GM11168 (cell line): ENCODE results near the gene NR2F1-AS1.

Source experiments
- in situ Hi-C: fragments of 300-500 bp; cut with MboI; formaldehyde crosslinking; loops from one replicate; pipeline ENCODE4 v1.12.0; 2022; ENCODE audit warnings: low sequenced_read_pairs; ENCODE audit not compliant: unreplicated experiment

The NR2F1-AS1 gene

DNA sequence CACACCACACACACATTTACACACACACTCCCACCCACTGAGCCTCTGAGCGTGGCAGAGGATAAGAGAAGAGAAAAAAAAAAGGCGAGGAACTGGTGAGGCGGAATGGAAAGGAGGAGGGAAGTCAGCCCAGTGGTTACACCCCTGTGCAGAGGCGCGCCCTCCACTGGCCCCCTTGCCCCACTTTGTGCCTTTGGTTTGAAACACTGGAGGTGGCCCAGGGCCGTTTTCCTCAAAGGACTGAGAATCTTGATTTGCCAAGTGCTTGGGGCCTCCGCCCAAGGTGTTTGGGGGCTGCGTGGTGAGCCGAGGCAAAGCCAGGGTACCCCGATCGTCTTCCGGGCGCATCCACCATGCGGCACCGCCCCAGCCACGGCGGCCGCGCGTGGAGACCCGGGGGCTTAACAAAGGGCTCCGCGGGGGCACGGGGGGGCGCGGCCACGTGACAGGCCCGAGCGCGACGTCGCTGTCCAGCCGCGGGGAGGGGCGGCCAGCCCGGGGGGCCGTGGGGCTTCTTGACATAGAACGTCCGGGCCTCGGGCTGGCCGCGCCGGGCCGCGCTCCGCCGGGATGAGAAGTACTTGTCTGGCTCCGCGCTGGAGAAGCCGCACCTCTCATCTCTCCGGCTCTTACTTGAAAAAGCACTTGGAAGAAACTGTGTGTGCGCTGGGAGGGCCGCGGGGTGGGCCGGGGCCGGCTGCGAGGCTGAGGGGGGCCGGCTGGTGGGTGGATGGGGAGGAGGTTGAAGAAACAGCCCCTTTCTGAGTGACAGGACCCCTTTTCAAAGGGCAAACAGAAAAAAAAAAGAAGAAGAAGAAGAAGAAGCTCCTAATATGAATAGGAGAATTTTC is 23.0 kb upstream of the NR2F1-AS1 start:
- in situ Hi-C loops, result no loop called here

DNA sequence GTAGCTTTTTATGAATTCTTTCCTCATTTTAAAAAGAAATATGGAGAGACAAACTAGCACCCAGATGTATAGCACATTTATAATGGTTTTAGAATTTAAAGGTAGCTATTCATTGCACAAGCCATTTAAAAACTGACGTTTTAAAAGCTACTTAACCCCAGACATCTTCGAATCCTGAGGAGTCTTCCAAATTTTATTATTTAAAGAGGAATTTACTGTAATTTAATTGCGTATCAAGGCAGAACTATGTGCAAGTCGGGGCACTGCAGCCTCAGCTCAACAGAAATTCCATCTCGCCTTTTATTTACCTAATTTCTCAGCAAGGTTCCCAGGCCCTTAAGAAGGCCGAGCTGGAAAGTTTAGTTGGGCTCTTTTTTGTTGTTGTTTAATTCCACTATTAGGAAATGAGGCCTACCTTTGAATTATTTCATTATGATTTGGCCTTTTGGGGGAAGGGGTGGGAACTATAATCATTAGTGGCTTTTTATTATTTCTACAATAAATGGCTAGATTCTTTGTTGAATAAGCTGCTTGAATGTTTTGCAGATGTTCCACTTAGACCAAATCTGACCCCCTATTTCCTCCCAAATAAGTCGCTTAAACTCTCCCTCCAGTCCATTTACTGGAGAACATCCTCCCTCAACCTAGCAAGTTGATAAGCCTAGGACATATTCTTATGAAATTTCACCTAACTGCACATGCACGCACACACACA is 22.2 kb upstream of the NR2F1-AS1 start:
- in situ Hi-C loops, result no loop called here

DNA sequence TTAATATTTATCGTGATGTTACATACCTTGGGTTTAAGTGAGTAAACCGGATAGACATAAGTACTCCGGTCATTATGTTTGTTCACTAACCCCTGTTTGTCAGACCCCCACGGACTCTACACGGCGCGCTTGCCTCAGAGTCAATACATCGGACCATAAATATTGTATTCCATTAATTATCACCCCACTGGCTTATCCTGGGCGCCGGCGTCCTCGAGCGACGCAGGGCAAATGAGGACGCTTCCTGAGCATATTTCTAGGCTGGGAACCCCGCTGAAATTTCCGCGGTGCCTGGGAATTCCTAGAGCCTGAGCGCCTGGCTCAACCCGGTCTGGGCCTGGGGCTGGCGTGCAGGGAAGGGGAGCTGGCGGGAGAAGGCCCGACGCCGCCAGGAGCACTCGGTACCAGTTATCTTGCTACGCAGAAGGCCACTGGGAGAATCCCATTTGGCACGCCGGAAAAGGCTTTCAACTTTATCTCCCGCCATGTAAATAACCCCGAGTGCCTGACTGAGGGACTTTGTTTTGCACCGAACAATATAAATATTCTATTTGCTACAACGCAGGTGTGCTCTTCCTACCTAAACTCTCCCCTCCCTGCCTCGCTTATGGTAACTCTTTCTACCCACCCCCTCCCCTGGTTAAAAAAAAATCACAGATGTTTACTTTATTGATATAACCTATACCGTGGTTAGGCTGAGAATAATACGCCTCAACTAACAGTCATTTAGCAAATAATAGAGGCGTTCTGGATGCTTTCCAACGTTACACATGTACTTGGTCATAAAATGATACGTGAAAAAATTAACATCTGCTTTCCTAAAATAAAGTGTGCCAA is 21.4 kb upstream of the NR2F1-AS1 start:
- in situ Hi-C loops, result no loop called here

DNA sequence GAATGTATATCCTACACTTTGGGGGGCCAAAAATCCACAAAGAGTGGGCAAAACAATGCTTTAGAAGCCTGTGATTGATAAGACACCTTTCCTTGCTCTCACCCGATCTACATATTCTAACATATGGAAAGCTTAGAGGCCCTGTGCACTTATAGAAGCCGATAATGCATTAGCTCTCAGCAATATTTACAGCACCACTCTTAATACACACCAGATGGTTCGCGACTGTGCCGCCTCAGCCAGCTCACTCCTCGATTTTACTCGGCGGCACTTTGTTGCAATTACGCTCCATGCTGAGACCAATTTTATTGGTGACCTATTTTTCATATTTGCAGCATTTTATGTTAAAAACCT is 20.8 kb upstream of the NR2F1-AS1 start:
- in situ Hi-C loops, result no loop called here

DNA sequence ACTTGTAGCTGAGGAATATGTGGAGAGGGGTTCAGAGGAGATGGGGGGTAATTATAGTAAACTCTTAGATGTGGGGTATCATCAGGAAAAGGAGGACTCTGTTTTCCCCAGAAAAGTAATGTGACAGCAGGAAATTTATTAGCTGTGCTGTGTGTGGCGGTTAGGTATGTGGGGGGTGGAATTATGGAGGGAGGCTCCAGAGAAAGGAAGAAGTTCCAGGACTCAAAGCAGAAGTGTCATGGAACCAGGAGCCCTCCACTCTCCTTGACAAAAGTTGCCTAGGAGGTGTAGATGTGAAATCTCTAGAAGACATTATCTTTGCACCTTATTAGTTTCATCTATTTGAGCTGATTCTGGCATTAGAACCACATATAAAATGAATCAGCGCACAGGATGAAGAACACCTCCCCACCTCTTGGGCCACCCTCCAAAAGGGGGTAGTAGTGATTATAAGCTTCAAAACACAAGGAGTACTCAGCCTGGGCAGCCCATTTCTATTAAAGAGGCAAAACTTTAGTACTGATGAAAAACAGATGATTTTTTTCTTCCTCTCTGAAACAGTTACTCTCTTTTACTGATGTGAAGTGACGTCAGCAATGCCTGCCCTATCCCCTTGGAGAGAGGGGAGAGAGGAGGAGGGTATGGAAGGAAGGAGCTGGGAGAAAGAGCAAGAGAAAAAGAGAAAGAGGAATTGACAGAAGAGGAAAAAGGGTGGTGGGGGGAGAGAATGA is 20.2 kb upstream of the NR2F1-AS1 start:
- in situ Hi-C loops, result no loop called here

DNA sequence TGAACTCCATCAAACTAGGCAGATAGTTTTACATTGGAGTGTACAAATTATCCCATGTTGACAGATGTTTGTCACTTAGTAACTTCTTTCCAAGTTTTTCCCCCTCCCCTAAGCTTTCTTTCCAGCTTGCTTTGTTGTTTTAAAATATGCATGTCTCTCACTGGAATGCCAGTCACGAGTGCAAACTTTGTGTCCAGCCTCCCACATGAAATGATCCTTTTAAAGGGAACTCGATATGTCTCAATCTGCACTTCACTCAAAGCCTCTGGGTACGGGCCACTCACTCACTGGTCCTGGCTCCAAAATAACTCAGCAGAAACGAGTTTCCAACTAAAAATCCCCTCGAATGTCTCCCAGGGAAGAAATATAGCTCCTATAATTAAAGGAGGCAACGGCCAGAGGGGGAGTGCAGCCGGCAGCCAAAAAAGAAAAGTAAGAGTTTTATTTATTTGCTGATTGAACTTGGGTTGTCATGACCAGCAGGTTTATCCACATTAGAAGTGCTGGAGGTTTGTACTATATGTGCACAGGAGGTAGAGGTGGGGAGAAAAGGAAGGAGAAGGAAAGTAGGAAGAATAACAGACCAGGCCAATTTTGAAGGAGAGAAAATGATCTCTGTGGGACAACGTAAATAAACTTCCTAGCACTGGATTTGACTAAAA is 19.5 kb upstream of the NR2F1-AS1 start:
- in situ Hi-C loops, result no loop called here

DNA sequence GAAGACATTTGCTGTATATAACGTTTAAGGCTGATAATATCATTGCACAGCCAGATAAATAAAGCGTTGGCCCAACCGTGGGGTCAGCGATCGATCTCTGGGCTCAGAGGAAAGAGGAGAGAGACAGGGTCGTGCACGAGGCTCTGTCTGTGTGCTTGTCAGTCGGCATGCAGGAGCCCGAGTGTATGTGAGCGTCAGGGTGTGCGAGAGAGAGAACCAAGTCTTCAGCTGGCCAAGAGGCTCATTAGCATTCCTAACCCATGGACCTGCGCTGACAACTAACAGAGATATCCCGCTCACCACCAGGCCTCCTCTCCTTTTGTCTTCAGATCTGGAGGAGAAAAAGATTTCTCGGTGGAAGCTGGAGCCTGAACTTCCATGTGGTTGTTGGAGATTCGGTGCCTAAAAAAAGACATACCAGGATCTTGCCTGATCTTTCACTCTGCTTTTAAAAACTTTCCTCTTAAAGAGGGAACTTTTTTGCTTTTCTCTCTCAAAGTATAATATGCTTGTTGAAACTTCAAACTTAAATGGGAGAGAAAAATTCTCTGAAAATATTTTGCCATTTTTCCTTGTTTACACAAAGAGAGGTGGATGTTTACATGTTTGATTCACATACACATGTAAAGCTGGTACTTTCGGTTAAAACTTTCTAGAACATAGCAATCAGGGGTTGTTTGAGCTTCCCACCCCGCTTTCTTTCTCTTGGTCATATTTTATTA is 18.5 kb upstream of the NR2F1-AS1 start:
- in situ Hi-C loops, result loop anchor here (25.0 kb wide), 1 partner anchor 313 kb away; no protein-coding TSS in a partner anchor

DNA sequence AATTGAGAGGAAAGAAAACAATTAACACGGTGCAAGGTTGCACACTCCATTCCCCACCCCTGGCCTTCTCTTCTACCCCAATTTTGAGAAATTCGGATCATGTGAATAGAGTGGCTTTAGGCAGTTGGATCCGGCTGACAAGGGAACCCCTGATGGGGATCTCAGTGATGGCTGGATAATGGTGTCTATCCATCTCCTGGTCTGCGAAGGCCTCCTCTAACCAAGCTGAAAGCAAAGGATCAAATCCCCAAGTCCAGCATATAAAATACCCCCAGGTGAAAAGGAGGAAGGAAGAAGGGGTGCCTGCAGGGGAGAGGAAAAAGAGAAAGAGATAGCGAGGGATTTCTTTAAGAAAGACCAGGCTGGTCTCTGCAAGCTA is 18.0 kb upstream of the NR2F1-AS1 start:
- in situ Hi-C loops, result loop anchor here (25.0 kb wide), 1 partner anchor 313 kb away; no protein-coding TSS in a partner anchor

DNA sequence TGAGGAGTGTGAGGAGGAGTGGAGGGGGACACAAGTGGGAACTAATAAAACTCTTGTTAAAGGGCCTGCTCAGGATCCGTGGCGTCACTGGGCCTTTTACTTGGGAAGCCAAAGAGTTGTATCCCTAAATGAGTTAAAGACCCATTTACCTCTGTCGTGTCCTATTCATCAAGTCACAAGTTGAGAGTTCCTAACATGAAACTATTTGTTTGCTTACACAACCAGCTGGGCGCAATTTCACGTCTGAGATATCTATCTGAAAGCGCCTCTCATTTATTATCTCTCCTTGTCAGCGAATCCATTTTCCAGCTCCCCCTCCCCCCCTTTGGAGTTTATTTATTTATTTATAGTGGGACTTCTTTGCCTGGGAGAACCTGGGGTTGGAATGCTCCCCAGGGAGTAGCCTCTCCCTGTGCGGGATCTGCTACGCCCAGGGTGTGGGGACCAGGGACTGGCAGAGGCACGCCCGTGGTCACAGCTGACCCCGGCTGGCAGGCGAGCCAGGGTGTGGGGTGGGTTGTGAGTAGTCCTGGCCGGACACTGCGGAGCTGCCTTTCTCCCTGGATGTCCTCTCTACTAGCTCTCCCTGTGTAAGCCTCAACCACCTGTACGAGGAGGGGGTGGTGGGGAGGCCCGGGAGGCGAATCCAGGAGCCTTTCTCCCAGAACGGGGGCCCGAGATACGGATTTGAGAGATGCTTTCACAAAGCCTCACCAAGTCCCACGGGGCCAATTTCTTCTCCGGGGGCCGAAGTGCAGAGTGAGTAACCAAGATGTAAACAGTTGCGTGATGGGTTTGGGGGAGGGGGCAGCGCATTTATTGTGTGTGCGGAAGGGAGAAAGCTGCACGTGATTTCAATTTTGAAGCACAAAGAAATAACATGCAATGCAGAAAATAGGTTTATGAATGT is 17.3 kb upstream of the NR2F1-AS1 start:
- in situ Hi-C loops, result loop anchor here (25.0 kb wide), 1 partner anchor 314 kb away; no protein-coding TSS in a partner anchor

DNA sequence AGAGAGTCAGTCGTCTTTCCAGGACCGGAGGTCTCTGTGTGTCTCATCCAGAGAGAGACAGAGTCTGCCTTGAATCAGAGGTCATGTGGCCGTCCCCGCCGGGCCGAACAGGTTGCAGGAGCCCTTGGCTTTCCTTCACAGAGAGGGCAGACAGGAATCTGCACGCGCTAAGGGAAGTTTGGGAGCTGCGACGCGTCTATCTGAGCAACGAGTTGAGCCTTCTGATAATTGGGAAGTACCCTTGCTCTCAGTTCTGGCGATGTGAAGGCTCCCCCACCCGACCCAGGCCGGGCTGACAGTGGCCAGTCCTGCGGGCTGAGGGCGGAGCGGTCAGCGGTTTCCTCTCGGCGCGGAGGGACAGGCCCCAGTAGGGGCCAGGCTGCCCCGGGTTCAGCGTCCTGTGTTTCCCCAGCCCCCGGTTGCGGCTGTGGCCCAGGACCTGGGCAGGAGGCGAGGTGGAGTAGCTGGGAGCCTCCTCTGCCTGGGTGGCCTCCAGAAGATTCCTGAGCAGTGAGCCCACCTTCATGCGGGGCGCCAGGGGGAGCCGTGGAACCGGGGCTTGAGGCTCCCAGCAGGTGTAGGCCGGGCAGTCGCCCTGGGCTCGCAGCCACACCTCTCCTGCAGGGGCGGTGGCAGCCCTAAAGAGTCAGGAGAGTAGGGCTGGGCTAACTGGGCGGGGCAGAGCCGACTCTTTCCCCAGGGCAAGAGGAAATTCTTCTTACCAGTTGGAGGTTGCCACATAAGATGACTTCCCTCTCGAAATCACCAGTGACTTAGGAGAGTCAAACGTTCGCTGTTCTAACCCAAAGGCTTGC is 15.9 kb upstream of the NR2F1-AS1 start:
- in situ Hi-C loops, result loop anchor here (25.0 kb wide), 1 partner anchor 315 kb away; no protein-coding TSS in a partner anchor

DNA sequence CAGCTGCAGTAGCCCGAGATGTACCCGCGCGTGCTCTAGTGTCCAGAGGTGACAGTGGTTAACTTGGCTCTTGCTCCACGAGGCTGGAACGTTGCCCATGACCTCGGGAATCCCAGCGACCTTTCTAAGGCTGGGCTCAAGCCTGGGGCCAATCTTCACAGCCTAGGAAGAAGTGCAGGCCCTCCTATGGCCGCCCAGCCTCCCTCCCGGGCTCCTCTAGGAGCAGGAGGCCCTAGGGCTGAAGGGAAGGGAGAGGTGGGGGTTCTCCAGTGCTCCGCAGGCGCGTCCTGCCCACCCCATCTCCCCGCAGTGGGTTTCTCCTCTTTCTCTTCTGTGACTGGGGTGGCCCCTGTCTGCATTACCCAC is 15.3 kb upstream of the NR2F1-AS1 start:
- in situ Hi-C loops, result loop anchor here (25.0 kb wide), 1 partner anchor 316 kb away; no protein-coding TSS in a partner anchor

DNA sequence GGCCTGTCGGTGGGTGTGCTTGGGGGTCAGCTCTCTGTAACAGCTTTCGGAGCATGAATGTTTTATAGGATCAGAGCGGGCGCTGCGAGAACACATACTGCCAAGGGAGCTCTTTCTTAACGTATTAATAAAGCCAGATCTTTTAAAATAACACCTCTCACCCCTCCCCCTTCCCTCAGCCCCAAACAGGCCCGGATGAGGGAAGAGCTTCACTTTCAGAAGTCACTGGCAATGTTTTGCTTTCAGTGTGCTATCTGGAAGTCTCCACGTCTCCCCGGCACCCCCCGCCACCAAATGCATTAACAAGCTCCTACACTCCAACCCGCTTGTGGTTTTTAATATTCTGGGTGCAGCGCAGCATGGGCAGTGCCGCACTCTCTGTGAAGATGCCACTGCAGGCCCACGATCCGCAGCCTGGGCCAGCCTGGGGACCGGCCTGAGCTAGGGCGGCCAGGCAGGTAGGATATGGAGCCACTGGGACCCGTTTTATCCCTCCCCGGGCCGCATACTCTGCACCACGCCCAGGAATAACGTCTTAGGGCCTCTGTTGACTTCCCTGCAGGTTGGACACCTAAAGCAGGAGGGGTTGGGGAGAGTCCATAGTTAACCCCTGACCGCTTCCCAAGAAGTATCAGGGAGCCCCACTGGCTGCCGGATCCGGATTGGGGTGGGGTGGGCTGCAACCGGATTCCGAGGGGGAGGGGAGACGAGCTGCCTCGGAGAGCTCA is 14.6 kb upstream of the NR2F1-AS1 start:
- in situ Hi-C loops, result loop anchor here (25.0 kb wide), 1 partner anchor 317 kb away; no protein-coding TSS in a partner anchor

DNA sequence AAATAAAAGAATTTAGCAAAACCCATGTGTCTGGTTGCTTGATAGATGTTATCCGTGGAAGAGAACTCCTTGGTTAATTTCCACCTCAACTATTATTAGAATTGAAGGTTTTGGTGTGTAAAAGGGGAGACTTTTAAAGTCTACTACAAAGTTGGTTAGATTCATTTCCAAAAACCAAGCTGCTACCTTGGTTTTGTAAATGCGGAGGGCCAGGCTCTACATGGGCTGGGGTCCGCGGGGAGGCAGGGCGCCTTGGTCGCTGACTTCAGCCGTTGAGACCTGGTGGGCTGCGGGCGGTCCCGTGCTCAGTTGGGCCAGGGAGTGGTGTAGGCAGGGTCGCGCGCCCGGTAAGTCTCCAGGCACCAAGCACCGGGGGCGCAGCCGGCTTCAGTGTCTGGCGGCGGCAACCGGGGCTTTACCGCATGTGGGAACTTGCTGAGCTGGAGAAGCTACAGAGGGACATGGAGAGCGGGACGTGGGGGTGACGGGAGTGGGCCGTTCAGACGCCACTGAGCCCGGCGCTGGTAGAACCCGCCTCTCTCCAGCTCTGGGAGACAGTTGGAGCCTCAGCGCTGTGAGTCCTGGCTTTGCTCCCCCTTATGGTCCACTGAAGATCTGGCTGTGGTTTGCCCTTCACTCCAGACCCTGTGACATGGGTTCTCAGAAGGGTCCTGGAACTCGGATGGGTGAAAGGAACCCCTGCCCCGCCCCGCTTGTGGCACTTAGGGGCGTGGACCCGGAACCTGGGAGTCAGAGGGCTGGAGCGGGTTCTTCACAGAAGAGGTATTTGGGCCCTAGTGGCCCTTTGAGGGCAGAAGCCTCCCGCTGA is 13.8 kb upstream of the NR2F1-AS1 start:
- in situ Hi-C loops, result loop anchor here (25.0 kb wide), 1 partner anchor 317 kb away; no protein-coding TSS in a partner anchor

DNA sequence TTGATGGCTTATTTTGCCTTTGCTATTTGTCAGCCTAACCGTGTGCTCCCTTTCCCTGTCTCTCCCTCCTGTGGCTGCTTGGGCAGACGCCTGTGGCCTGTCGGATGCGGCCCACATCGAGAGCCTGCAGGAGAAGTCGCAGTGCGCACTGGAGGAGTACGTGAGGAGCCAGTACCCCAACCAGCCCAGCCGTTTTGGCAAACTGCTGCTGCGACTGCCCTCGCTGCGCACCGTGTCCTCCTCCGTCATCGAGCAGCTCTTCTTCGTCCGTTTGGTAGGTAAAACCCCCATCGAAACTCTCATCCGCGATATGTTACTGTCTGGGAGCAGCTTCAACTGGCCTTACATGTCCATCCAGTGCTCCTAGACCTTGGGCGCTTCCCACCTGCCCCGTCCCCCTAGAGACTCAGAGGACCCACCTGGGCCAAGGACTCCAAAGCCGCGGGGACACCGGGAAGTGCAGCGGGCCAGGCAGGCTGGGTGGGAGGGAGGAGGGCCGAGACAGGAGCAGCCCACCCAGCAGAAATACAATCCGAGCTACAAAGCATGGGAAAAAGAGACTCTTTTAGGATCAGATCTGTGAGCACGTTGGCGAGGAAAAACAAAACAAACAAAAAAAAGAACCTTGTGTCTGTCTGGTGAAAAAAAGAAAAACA is 12.6 kb upstream of the NR2F1-AS1 start:
- in situ Hi-C loops, result loop anchor here (25.0 kb wide), 1 partner anchor 319 kb away; no protein-coding TSS in a partner anchor

DNA sequence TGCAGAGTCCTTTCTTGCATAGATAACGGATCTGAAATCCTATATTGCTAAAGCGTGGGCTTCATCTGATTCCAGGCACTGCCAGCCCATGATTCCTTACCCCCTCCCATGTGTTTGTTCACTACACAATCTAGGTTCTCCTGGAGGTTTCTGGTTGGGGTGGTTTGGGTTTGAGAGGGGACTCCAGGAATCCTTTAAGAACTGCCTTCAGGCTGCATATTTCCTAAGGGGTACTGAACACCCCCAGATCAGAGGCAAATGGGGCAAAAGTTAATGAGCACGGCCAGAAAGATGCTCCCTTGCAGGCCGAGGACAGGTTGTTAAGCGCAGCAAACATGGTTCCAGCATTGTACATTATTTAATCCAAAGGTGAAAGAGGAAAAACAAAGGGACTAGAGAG is 11.9 kb upstream of the NR2F1-AS1 start:
- in situ Hi-C loops, result loop anchor here (25.0 kb wide), 1 partner anchor 319 kb away; no protein-coding TSS in a partner anchor
